Measurements from ENCODE around the gene ZCWPW1.
"Not testable (repeated sequence)": the region's sequence is repeated elsewhere in the genome, so short reads cannot be mapped to it uniquely, and the experiment has no call there.

The ZCWPW1 gene

GRCh38 chr7:100390286-100391009 is 38.1 kb downstream of the ZCWPW1 start:
- H3K4me3 ChIP-seq (ENCODE audit: low read depth in 1 of 2, low read length in 2 of 2): no peak overlapping the region
- no peak overlapping the region for H3K27ac ChIP-seq (ENCODE audit: low read length)
- H3K27me3 ChIP-seq (ENCODE audit: low read depth, low read length): no peaks in the 10 kb centered on the region
- no peaks in the 10 kb centered on the region for H3K4me1 ChIP-seq (ENCODE audit: control insufficient read depth in 1 of 2, insufficient read depth in 2 of 2, low read length in 2 of 2)
- H3K36me3 ChIP-seq (ENCODE audit: control insufficient read depth in 1 of 2, insufficient read depth in 2 of 2, low read length in 2 of 2): no peaks in the 10 kb centered on the region
- no peaks in the 10 kb centered on the region for H3K9me3 ChIP-seq (ENCODE audit: control insufficient read depth in 1 of 2, low read length in 2 of 2)

DNA sequence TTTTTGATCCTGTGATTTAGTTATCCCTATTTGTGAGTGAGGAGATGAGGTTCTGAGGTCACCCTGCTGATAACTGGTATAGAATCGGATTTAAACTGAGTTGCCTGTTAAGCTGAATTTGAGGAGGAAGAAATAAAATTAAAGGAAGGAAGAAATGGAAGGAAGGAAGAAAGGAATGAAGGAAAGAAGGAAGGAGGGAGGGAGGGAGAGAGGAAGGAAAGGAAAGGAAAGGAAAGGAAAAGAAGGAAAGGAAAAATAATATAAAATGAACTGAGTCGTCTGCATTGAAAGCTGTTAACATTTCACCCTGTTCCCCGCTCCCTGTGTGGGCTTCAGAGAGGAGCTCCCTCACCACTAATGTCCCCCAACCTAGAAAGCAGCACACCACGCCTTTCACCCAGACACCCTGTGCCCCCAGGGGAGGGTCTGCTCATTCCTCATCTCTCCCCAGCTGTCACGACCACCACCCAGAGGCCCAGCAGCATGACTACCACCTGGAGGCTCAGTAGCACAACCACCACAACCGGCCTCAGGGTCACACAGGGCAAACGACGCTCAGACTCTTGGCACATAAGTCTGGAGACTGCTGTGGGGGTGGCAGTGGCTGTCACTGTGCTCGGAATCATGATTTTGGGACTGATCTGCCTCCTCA is 38.9 kb downstream of the ZCWPW1 start:
- H3K4me3 ChIP-seq (ENCODE audit: low read depth in 1 of 2, low read length in 2 of 2): no peak overlapping the region
- H3K27me3 ChIP-seq (ENCODE audit: low read depth, low read length): no peaks in the 10 kb centered on the region
- H3K4me1 ChIP-seq (ENCODE audit: control insufficient read depth in 1 of 2, insufficient read depth in 2 of 2, low read length in 2 of 2): no peaks in the 10 kb centered on the region
- no peaks in the 10 kb centered on the region for H3K9me3 ChIP-seq (ENCODE audit: control insufficient read depth in 1 of 2, low read length in 2 of 2)
- H3K36me3 ChIP-seq (ENCODE audit: control insufficient read depth in 1 of 2, insufficient read depth in 2 of 2, low read length in 2 of 2): no peaks in the 10 kb centered on the region
- H3K27ac ChIP-seq (ENCODE audit: low read length): no peak overlapping the region

DNA sequence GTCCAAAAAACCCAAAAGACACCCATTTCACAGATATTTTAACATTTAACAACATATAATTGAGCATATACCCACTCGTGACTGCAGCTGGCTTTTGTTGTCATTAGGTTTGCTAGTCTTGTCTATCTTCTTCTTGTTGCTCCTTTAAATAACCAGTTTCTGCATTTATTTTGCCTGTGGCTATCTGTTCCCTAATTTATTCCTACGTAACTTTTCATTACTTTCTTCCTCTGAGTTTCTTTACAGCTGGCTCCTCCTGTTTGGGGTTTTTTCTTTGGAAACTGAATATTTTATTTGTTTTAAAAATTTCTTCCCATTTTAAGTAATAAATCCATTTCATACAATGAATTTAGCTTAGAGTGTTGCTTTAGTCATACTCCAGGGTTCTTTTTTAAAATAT is 40.8 kb downstream of the ZCWPW1 start:
- Histone ChIP-seq H3K27me3 (ENCODE audit: low read depth, low read length) (no peaks in the 10 kb centered on the region), H3K27ac (ENCODE audit: low read length) (no peak overlapping the region), H3K4me3 (ENCODE audit: low read depth in 1 of 2, low read length in 2 of 2) (no peak overlapping the region), H3K9me3 (ENCODE audit: control insufficient read depth in 1 of 2, low read length in 2 of 2) (no peaks in the 10 kb centered on the region), H3K4me1 (ENCODE audit: control insufficient read depth in 1 of 2, insufficient read depth in 2 of 2, low read length in 2 of 2) (no peaks in the 10 kb centered on the region), H3K36me3 (ENCODE audit: control insufficient read depth in 1 of 2, insufficient read depth in 2 of 2, low read length in 2 of 2) (no peaks in the 10 kb centered on the region)

- Histone ChIP-seq H3K27ac (ENCODE audit: low read length) (no peak overlapping the region), H3K4me3 (ENCODE audit: low read depth in 1 of 2, low read length in 2 of 2) (no peak overlapping the region), H3K4me1 (ENCODE audit: control insufficient read depth in 1 of 2, insufficient read depth in 2 of 2, low read length in 2 of 2) (no peaks in the 10 kb centered on the region), H3K27me3 (ENCODE audit: low read depth, low read length) (no peaks in the 10 kb centered on the region), H3K9me3 (ENCODE audit: control insufficient read depth in 1 of 2, low read length in 2 of 2) (no peaks in the 10 kb centered on the region), H3K36me3 (ENCODE audit: control insufficient read depth in 1 of 2, insufficient read depth in 2 of 2, low read length in 2 of 2) (no peaks in the 10 kb centered on the region)
Observed at GRCh38 chr7:100386940-100387339, 41.6 kb downstream of the ZCWPW1 start.

GRCh38 chr7:100384628-100385294 is 43.7 kb downstream of the ZCWPW1 start:
- Histone ChIP-seq H3K36me3 (ENCODE audit: control insufficient read depth in 1 of 2, insufficient read depth in 2 of 2, low read length in 2 of 2) (peaks cover 0 to 5% of the 10 kb centered on the region in 2 donors), H3K4me1 (ENCODE audit: control insufficient read depth in 1 of 2, insufficient read depth in 2 of 2, low read length in 2 of 2) (no peaks in the 10 kb centered on the region), H3K27ac (ENCODE audit: low read length) (no peak overlapping the region), H3K9me3 (ENCODE audit: control insufficient read depth in 1 of 2, low read length in 2 of 2) (no peaks in the 10 kb centered on the region), H3K4me3 (ENCODE audit: low read depth in 1 of 2, low read length in 2 of 2) (no peak overlapping the region), H3K27me3 (ENCODE audit: low read depth, low read length) (no peaks in the 10 kb centered on the region)

DNA sequence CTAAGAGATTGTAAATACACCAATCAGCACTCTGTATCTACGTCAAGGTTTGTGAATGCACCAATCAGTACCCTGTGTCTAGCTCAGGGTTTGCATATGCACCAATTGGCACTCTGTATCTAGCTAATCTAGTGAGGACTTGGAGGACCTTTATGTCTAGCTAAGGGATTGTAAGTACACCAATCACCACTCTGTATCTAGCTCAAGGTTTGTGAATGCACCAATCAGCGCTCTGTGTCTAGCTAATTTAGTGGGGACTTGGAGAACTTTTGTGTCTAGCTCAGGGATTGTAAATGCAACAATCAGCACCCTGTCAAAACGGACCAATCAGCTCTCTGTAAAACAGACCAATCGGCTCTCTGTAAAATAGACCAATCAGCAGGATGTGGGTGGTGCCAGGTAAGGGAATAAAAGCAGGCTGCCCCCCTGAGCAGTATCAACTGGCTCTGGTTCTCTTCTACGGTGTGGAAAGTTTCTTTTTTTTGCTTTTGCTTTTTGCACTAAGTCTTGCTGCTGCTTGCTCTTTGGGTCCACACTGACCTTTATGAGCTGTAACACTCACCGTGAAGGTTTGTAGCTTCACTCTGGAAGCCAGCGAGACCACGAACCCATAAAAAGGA is 46.2 kb downstream of the ZCWPW1 start:
- H3K36me3 ChIP-seq (ENCODE audit: control insufficient read depth in 1 of 2, insufficient read depth in 2 of 2, low read length in 2 of 2); H3K4me3 ChIP-seq (ENCODE audit: low read depth in 1 of 2, low read length in 2 of 2); H3K27me3 ChIP-seq (ENCODE audit: low read depth, low read length); H3K4me1 ChIP-seq (ENCODE audit: control insufficient read depth in 1 of 2, insufficient read depth in 2 of 2, low read length in 2 of 2); H3K27ac ChIP-seq (ENCODE audit: low read length); H3K9me3 ChIP-seq (ENCODE audit: control insufficient read depth in 1 of 2, low read length in 2 of 2): not testable (repeated sequence)

GRCh38 chr7:100381531-100382233 is 46.8 kb downstream of the ZCWPW1 start:
- H3K36me3 ChIP-seq (ENCODE audit: control insufficient read depth in 1 of 2, insufficient read depth in 2 of 2, low read length in 2 of 2); H3K27ac ChIP-seq (ENCODE audit: low read length); H3K4me1 ChIP-seq (ENCODE audit: control insufficient read depth in 1 of 2, insufficient read depth in 2 of 2, low read length in 2 of 2); H3K4me3 ChIP-seq (ENCODE audit: low read depth in 1 of 2, low read length in 2 of 2); H3K27me3 ChIP-seq (ENCODE audit: low read depth, low read length); H3K9me3 ChIP-seq (ENCODE audit: control insufficient read depth in 1 of 2, low read length in 2 of 2): not testable (repeated sequence)

DNA sequence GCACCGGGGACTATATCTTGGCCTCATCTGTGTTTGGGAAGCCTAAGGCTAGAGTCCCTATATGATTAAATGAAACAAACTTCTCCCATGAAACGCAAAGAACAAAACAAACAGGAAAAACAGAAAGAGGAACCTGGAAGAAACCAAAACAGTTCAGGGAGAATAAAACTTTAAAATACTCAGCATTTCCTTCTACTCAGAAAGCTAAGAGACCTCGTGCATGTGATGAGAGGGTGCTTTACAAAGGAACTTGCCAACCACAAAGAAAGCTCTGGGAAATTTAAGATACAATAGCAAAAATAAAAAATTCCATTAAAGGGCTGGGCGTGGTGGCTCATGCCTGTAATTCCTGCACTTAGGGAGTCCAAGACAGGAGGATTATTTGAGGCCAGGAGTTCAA is 48.3 kb downstream of the ZCWPW1 start:
- H3K36me3 ChIP-seq (ENCODE audit: control insufficient read depth in 1 of 2, insufficient read depth in 2 of 2, low read length in 2 of 2): peaks cover 0 to 5% of the 10 kb centered on the region in 2 donors
- no peaks in the 10 kb centered on the region for H3K4me1 ChIP-seq (ENCODE audit: control insufficient read depth in 1 of 2, insufficient read depth in 2 of 2, low read length in 2 of 2)
- H3K27me3 ChIP-seq (ENCODE audit: low read depth, low read length): no peaks in the 10 kb centered on the region
- peak overlapping the region; percentile 43 for H3K27ac ChIP-seq (ENCODE audit: low read length)
- no peaks in the 10 kb centered on the region for H3K9me3 ChIP-seq (ENCODE audit: control insufficient read depth in 1 of 2, low read length in 2 of 2)
- H3K4me3 ChIP-seq (ENCODE audit: low read depth in 1 of 2, low read length in 2 of 2): no peak overlapping the region

DNA sequence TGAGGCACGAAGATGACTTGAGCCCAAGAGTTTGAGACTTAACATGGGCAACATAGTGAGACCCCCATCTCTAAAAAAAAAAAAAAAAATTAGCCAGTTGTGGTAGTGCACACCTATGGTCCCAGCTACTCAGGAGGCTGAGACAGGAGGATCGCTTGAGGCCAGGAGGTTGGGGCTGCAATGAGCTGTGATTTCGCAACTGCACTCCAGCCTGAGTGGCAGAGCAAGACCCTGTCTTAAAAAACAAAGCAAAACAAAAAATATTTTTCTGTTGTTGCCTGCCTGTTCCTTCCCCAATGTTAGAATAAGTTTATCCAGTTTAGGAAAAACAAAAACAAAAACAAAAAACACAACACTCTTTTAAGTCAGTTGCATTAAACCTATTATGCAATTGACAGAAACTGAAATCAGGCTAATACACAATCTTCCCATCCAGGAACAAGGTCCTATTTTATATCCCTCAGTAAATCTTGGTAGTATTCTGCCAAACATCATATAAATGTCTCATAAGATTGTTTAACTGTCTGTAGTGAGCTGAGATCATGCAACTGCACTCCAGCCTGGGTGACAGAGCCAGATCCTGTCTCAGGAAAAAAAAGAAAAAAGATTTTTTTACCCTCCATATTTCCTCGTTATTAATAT is 50.3 kb downstream of the ZCWPW1 start:
- no peak overlapping the region for H3K27ac ChIP-seq (ENCODE audit: low read length)
- H3K4me1 ChIP-seq (ENCODE audit: control insufficient read depth in 1 of 2, insufficient read depth in 2 of 2, low read length in 2 of 2): no peaks in the 10 kb centered on the region
- no peaks in the 10 kb centered on the region for H3K27me3 ChIP-seq (ENCODE audit: low read depth, low read length)
- H3K9me3 ChIP-seq (ENCODE audit: control insufficient read depth in 1 of 2, low read length in 2 of 2): no peaks in the 10 kb centered on the region
- no peak overlapping the region for H3K4me3 ChIP-seq (ENCODE audit: low read depth in 1 of 2, low read length in 2 of 2)
- H3K36me3 ChIP-seq (ENCODE audit: control insufficient read depth in 1 of 2, insufficient read depth in 2 of 2, low read length in 2 of 2): peaks cover 0 to 5% of the 10 kb centered on the region in 2 donors

DNA sequence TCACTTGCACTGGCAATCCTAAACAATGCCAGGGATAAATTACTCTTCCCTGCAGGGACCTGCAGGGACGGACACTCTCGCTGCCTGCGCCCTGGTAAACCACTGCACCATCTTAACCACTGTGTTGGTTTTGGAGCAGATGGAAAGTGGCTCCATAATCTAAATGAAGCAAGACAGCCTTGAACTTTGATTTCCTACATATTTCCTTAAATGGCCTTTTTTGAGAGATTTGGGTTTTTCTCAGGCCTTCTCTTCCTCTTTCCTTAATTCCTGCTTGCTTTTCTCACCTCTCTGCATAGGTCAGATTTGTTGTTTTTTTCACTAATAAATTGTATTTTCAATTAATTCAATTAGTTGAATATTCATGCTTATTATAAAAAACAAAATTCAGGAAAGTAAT is 52.4 kb downstream of the ZCWPW1 start:
- Histone ChIP-seq H3K9me3 (ENCODE audit: control insufficient read depth in 1 of 2, low read length in 2 of 2) (no peaks in the 10 kb centered on the region), H3K4me1 (ENCODE audit: control insufficient read depth in 1 of 2, insufficient read depth in 2 of 2, low read length in 2 of 2) (no peaks in the 10 kb centered on the region), H3K27me3 (ENCODE audit: low read depth, low read length) (no peaks in the 10 kb centered on the region), H3K36me3 (ENCODE audit: control insufficient read depth in 1 of 2, insufficient read depth in 2 of 2, low read length in 2 of 2) (peaks cover 0 to 5% of the 10 kb centered on the region in 2 donors), H3K27ac (ENCODE audit: low read length) (no peak overlapping the region), H3K4me3 (ENCODE audit: low read depth in 1 of 2, low read length in 2 of 2) (no peak overlapping the region)
